SK-N-SH treated with all-trans-retinoic acid at 6 μM for 48 hours (cell line): ENCODE results near the gene CA11.
A peak's percentile ranks its signal among the peaks of the same experiment; 100 is the strongest.

Experiments
- CSDC2 ChIP-seq: fragments of 250-450 bp; sonication (Bioruptor Pico); IDR thresholded peaks from 2 replicates; pipeline ENCODE4 v1.5.0; 2020; ENCODE audit warnings: mild to moderate bottlenecking, moderate library complexity
- CSRNP3 ChIP-seq: fragments of 250-450 bp; sonication (Bioruptor Pico); IDR thresholded peaks from 2 replicates; pipeline ENCODE4 v1.5.1; 2021; ENCODE audit warnings: mild to moderate bottlenecking, moderate library complexity
- GLIS3 ChIP-seq: fragments of 250-450 bp; sonication (Bioruptor Pico); IDR thresholded peaks from 2 replicates; pipeline ENCODE4 v1.5.0; 2020; ENCODE audit warnings: mild to moderate bottlenecking, moderate library complexity
- PATZ1 ChIP-seq: fragments of 250-450 bp; sonication (Bioruptor Pico); IDR thresholded peaks from 2 replicates; pipeline ENCODE4 v1.8.0; 2020; ENCODE audit warnings: mild to moderate bottlenecking, moderate library complexity, borderline replicate concordance
- RARB ChIP-seq: fragments of 250-450 bp; sonication (Bioruptor Pico); IDR thresholded peaks from 2 replicates; pipeline ENCODE4 v1.8.0; 2021; ENCODE audit warnings: mild to moderate bottlenecking, moderate library complexity
- TCF4 ChIP-seq: fragments of 250-450 bp; sonication (Bioruptor Pico); IDR thresholded peaks from 2 replicates; pipeline ENCODE4 v1.8.0; 2021; ENCODE audit warnings: mild to moderate bottlenecking, moderate library complexity, borderline replicate concordance
- TOX ChIP-seq: fragments of 250-450 bp; sonication (Bioruptor Pico); IDR thresholded peaks from 2 replicates; pipeline ENCODE4 v1.8.0; 2021; ENCODE audit warnings: mild to moderate bottlenecking, moderate library complexity, borderline replicate concordance
- TSHZ2 ChIP-seq: fragments of 250-450 bp; sonication (Bioruptor Pico); IDR thresholded peaks from 2 replicates; pipeline ENCODE4 v1.5.0; 2020; ENCODE audit warnings: mild to moderate bottlenecking, moderate library complexity
- ZFP3 ChIP-seq: fragments of 250-450 bp; sonication (Bioruptor Pico); IDR thresholded peaks from 2 replicates; pipeline ENCODE4 v1.5.0; 2020; ENCODE audit warnings: mild to moderate bottlenecking, moderate library complexity
- ZNF8 ChIP-seq: fragments of 450-650 bp; formaldehyde crosslinking; IDR thresholded peaks from 2 replicates; pipeline ENCODE4 v1.5.0; 2020; ENCODE audit warnings: mild to moderate bottlenecking, moderate library complexity

- no peak for TF ChIP-seq CSRNP3
- no peak for TF ChIP-seq CSDC2 (CRISPR knock-in tag)
- TF ChIP-seq ZNF8, result no peak
- no peak for TF ChIP-seq RARB (CRISPR knock-in tag)
- TF ChIP-seq TOX (CRISPR knock-in tag), result no peak
- TF ChIP-seq PATZ1 (CRISPR knock-in tag), result no peak
- peak; percentile 76 for TF ChIP-seq ZFP3
- TF ChIP-seq GLIS3 (CRISPR knock-in tag), result no peak
- TF ChIP-seq TCF4, result no peak
- TF ChIP-seq TSHZ2 (CRISPR knock-in tag), result peak; percentile 73; the same call in 1 of the 2 replicates
These were observed 958 bp downstream of the CA11 start for GRCh38 chr19:48644839-48645619.
